NCI-H226 (cell line): ENCODE data around the gene SEMA6B.
"Not testable (repeated sequence)": the region's sequence is repeated elsewhere in the genome, so short reads cannot be mapped to it uniquely, and the experiment has no call there.

Experiments used
- DNase-seq: peaks from one replicate; pipeline ENCODE4 v3.0.0-alpha.2; 2015

Gene SEMA6B

GRCh38 chr19:4542896-4543841 is 16.3 kb downstream of the SEMA6B start:
- DNase-seq = no peak

DNA sequence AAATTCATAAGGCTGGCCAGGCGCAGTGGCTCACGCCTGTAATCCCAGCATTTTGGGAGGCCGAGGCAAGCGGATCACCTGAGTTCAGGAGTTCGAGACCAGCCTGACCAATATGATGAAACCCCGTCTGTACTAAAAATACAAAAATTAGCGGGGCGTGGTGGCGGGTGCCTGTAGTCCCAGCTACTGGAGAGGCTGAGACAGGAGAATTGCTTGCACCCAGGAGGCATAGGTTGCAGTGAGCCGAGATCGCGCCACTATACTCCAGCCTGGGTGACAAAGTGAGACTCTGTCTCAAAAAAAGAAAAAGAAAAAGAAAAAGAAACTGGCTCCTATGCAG is 17.7 kb downstream of the SEMA6B start:
- DNase-seq = not testable (repeated sequence)

DNA sequence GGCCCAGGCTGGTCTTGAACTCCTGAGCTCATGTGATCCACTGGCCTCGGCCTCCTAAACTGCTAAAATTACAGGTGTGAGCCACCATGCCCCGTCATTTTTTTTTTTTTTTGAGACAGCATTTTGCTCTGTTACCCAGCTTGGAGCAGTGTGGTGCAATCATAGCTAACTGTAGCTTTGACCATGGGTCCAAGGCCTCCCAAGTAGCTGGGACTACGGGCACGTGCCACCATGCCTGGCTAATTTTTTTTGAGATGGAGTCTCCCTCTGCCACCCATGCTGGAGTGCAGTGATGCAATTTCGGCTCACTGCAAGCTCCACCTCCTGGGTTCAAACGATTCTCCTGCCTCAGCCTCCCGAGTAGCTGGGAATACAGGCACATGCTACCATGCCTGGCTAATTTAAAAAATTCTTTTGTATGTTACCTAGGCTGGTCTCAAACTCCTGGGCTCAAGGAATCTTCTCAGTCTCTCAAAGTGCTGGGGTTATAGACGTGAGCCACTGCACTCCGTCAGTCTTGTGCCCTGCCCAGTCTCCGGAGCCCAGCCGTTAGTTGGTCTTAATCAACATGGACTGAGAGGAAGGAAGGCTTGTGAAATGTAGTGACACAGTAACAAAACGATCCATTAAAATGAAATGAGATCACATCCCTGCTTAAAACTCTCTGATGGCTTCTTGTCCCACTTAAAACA is 18.2 kb downstream of the SEMA6B start:
- DNase-seq = no peak

DNA sequence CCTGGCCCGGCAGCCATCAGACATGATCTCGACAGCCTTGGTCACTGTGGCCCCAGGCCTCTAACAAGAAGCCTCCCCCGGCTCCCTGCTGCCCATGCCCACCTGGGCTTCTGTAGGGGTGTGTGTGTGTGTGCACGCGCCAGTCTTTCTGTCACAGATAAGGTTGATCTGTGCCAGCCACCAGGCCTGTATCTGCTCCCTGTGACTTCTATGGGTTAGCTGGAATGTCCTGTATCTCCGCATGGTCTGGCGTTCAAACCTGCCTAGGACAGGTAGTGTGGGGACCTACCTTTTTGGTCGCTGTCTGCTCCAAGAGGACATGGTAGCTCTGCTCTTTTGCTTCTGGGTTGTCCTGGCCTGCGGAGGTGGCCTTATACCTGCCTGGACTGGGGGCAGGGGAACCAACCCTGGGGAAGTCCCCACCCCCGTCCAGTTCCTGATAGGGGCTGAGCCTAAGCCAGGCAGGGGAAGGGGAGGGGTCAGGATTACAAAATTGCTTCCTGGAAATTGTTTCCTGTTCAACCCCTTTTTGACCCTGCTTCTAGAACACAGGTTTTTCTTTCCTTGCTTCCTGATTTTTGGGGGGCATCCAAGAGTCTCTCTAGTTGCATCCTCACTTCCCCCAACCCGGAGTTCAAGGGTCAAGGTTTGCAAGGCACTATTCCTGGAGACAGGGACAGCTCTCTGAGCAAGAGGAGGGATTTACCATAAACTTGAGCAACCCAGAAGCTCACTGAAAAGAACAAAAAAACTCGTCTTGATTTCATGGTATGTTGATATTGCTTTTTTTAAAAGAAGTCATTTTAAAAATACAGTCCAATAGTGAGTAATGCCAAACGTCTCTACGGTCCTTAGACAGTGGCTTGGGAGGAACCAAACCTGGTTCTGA is 19.5 kb downstream of the SEMA6B start, which contains the start of gene LRG1:
Gene LRG1 (minus strand): TSS at position 344 of the 889 bp plus-strand sequence. CDS start 23 bp downstream, at position 321.
- no peak for DNase-seq

- no peak for DNase-seq
Observed at GRCh38 chr19:4539169-4539692, 20.3 kb downstream of the SEMA6B start.

GRCh38 chr19:4538601-4538954 is 20.9 kb downstream of the SEMA6B start:
- DNase-seq = no peak

GRCh38 chr19:4537953-4538600 is 21.4 kb downstream of the SEMA6B start:
- DNase-seq = no peak

GRCh38 chr19:4536798-4537197 is 22.7 kb downstream of the SEMA6B start:
- no peak for DNase-seq

DNA sequence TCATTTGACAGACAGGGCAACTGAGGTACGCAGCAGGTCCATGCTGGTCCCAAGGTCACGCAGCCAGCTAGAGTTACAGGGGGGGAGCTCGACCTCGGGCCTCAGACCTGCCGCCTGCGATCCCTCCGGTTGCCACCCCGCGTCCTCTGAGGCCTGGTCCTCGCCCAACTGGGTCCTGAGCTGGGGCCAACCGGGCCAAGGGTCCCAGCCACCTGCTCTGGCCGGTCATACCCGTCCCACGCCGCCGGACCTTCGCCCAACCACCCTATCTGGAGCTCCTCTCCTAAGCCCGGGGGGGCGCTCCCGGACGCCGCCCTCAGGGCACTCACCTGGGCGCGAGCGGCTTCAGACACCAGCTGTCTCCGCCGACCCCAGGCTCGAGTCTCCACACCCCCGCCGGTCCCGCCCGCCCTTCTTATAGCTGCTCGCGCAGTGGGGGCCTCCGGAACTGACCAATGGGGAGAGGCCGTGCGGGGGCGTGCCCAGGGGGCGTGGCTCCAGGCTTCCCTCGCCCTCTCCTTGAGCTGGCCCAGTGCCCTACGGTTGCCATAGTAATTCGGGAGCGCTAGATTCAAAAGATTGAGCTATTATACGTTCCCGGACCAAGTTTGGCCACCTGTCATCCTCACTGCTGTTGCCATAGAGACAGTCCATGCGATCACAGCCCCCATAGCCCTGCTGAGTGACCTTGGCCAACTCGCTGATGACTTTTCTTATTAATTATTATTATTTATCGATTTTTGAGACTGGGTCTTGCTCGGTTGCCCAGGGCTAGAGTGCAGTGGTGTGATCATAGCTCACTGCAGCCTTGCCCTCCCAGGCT is 24.4 kb downstream of the SEMA6B start, which contains the start of gene PLIN5:
Gene PLIN5 (minus strand): TSS at position 389 of the 823 bp plus-strand sequence. CDS start 1,150 bp downstream, outside the sequence.
- DNase-seq = peak; percentile 51

- no peak for DNase-seq
Observed at GRCh38 chr19:4533835-4534424, 25.6 kb downstream of the SEMA6B start.

DNA sequence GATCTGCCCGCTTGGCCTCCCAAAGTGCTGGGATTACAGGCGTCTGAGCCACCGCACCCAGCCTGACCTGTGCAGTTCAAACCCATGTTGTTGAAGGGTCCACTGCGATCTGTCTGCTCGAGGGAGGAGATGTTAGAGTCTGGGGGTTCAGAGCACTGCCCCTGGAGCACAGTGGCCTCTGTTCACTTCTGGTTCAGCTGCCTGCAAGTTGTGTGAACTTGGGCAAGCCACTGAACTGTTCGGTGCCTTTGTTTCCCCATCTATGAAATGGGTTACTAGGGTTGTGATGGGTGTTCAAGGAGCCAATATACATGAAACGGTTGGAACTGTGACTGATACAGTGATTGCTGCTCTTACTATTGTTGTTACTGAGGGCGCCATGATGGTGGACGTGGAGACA is 26.1 kb downstream of the SEMA6B start:
- DNase-seq = no peak

GRCh38 chr19:4531562-4532165 is 27.8 kb downstream of the SEMA6B start:
- DNase-seq = no peak

- DNase-seq = no peak
Observed at GRCh38 chr19:4529924-4530522, 29.5 kb downstream of the SEMA6B start.

GRCh38 chr19:4528843-4529242 is 30.6 kb downstream of the SEMA6B start:
- no peak for DNase-seq

- not testable (repeated sequence) for DNase-seq
Observed at GRCh38 chr19:4527377-4527776, 32.1 kb downstream of the SEMA6B start.

GRCh38 chr19:4525563-4526002 is 33.9 kb downstream of the SEMA6B start:
- no peak for DNase-seq

GRCh38 chr19:4524808-4525562 is 34.5 kb downstream of the SEMA6B start:
- no peak for DNase-seq

GRCh38 chr19:4523306-4524110 is 36.0 kb downstream of the SEMA6B start:
- peak; percentile 20 for DNase-seq
